HS-27A (cell line): Measurements from ENCODE around the gene TBL1XR1.

Experiments
- DNase-seq: peaks from one replicate; pipeline ENCODE4 v3.0.0-alpha.2; 2012; ENCODE audit warnings: low read depth, missing footprints

Gene TBL1XR1

DNA sequence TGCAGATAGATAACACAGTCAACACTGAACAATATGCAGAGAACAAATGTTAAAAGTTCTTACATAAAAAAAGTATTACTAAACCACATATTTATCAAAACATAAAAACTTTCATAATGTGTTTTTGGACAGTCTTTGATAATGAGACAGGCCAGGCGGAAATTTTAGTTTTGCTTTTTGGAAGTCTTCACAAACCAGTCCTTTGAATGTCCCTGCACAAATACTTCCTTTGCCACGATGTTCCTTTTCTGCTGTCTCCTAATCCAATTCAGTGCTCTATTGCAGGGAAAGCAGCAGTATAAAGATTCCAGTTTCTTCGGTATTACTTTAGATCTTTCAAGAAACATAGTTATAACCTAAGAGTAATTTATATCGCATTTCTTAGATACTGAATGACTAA, 135.9 kb downstream of the TBL1XR1 start:
- DNase-seq: no peak

DNA sequence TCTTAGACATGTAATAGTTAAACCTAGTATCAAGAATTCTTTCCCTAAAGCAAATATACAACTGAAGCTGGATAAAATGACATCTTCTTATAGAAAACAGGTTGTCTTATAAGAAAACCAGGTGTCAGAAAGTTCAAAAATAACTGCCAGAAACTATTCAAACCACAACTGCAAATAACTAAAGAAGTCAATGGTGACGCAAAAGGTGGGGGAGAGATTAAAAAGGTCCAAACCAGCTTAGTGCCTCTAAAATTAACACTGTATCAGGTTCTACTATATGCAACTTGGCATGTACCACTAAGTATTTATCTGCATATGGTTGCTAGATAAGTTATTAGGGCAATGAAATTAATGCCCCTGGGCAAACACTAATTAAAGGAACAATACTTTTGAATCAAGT, 136.8 kb downstream of the TBL1XR1 start:
- no peak for DNase-seq

DNA sequence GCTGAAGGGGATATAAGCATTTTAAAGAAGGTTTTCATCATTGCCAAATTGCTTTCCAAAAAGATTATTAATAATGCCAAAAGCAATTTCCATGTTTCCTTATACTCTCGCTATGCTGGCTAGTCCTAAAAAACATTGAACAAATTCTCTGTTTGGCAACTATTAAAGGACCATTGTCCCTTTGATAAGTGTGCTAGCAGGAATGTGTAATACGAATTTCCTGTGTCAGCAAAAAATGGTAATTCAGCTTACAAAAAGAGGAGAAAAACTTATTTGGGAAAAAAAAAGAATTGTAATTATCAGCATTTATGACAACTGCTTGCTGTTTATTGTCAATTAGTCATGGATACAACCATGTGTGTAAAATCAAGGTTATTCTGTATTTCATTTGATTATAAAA, 138.6 kb downstream of the TBL1XR1 start:
- no peak for DNase-seq

DNA sequence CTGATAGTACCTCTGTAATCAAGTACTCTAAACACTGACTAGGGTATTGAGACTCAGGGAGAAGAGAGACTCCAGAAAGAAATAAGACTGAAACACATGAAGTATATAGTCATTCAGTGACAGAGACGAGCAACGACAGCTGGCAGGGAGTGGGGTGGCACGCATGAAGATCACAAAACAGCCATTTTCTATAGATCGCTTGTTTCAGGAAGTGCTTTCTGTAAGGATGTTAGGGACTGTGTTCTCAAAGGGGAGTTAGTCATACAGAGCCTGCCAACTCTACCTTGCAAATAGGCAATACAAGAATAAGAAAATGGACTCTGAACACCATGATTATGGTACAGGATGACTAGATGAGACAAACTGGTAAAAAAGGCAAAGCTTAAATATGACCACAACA, 139.5 kb downstream of the TBL1XR1 start:
- DNase-seq: no peak

DNA sequence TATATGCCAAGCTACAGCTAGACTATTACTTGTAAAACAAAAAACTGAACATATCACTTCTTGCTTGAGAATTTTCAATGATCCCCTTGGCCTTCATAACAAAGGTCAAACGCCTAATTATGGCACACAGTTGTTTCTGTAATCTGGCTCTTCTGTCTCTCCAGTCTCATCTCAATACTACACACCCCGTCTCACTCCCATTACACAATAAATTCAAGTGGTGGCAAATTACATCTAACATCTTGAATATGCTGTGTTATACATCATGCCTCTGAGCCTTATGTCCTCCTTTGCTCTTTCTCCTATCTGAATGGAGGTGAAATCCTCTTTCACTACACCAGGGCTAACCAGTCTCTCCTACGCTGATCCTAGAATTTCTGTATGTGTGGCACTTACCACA, 140.4 kb downstream of the TBL1XR1 start:
- no peak for DNase-seq

DNA sequence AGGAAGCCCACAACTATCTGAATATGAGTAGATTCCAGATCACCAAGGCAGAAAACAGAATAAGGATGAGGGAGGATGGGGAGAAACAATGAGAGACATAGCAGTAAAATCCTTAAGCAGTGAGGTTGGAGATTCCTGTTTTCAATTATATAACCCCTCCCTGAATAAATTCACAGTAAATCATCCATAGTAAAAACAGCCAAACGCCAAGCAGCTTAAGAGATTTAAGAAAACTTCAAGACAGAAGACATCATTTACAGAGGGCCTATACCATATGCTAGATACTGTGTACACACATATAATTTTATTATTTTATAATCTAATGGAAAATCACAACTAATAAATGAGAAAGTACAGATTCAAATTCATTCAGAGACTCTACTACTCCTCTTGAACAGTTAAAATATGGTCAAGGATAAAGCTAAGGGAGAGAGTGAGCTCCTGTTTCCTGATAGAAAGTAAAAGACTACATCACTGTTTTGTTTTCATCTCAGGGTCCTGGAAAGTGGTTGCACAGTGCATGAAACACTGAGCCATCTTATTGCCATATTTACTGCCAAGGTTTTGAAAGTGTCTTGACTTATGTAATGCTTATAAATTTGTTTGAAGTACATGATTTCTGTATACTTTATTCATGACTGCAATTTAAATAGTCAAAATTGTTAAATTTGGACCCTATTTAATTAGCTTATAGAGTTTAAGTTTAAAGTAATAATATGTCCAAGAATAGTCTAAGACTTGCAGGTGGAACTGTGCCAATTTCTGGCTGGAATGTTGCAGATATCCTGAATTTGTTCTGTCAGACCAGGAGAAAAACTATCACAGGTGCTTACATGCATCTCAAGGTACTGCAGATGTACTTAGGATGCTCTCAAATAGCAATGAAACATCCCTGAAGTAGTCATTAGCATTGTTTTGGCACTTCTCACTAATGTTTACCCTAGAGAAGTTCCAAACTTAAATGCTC, 141.4 kb downstream of the TBL1XR1 start:
- DNase-seq: no peak

DNA sequence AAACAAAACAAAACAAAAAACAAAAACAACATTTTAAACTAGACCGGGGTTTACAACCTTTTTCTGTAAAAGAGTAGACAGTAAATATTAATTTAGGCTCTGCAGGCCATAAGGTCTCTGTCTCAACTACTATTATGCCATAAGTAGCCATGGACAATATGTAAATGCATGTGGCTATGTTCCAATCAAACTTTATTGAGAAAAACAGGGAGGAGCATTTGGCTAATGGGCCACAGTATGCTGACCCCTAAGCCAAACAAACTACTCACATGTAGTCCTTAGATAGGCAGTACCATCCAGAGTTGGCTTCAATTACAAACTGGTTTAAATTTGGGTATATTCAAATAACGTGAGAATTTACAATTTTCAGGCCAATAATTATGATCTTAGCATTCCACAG, 144.2 kb downstream of the TBL1XR1 start:
- no peak for DNase-seq

DNA sequence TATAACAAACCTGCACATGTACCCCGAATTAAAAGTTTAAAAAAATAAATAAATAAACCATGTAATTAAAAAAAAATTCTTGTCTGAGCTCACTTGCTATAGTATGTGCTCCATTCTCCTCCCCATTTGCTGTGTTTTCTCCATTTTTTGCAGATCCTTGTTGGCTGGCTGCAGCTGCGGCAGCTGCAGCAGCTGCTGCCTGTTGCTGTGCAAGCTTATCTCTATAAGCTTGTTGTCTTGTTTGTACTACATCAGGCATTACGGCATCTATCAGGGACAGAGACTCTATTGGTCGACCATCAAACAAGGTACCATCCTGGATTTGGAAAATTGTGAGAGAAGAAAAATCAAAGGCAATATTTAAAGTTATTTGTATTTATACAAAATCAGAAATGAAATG, 145.9 kb downstream of the TBL1XR1 start:
- no peak for DNase-seq

DNA sequence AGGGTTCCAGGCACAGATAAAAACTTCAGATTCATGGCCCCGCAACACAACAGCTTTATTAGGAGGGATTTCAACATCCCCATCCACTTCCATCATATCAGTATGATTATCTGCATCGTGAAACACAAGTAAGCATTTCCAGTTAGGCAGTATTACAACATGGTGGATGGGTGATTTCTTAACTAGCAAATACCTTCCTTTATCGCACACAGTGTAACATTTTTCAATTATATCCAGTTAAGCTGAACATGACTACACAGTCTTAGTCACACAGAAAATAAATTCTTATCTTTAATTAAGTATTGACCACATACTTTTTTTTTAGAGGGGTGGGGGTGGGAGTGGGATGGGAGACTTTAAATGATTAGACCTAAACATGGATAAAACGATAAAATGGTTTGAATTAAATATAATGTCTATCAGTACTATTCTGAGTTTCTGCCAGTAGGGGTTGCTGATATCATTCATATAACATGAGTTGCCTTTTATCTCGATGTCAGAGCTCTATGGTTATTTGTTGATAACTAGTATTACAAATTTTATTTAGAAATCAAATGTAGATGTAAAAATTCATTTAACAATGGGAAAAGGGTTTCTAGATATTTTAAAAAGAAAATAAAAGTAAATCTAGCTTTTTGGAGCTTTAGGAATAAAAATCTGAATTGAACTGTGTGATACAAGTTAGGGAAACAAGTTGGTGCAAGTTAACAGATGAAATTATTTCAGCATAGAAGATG, 146.6 kb downstream of the TBL1XR1 start:
- peak; percentile 14 for DNase-seq

DNA sequence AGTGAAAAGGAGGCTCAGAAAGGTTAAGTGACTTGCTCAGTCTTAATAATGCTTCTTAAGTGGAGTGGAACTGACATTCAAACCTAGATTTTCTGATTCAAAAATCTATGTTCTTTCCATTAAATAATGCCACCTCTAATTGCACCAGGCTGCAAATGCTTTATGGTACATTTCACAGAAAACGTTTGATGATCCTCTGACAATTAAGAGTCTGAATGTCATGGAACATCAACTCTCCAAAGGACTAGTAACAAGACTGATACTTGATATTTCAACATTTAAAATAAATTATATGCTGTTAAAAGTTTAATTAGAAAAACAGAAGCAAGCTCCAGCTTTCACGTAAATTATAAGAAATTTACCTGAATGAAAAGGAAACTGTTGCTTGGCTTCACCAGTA, 151.5 kb downstream of the TBL1XR1 start:
- DNase-seq: no peak

DNA sequence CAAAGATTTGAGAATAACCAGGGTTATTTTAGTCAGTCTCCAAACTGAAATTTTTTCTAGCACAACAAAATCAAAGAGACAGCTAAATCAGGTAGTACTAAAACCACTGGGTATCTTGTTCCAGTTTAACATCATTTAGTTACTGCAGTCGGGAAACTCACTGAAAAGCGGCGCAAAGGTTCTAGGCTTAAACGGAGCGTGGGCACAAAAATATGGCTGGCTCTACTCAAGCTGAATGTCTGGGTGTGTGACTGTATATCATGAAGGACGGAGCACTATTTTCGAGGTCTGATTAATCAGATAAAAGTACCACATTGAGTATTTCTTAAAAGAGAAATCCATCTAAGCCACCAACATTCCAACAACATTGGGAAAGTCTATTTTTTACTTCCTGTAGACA, 152.1 kb downstream of the TBL1XR1 start:
- no peak for DNase-seq

DNA sequence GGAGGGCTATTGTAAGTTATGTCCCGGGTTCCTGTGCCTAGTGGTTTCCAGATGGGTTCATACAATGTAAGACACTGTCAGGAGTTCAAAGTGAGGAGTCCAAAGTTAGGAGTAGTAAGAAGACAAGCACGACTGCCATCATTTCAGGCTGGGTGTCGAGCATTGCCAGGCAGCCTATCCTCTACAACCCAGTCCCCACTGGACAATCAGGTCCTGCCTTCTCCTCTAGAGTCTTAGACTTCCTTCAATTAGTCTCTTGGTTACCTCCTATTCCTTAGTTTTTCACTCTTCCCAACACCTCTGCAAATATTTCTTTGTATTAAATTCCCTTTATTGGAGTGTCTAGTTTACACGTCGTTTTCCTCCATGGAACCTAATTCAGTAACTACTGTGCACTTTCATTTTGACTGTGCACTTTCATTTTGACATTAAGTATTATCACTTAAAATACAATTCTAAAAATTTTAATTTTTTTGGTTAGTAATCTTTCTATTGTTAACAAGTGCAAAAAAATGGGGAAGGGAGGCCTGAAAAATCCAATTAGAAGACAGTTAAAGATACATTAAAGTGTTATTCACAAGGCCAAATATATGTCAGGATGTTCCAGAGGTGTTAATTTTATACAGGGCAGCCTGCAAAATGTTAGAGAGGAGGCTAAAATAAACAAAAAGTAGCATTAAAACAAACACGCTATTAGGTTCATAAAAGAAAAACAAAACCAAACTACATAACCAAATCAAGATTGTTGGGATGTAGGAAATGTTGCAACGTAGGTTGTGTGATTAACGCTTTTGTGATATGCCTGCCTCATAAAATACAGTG, 155.3 kb downstream of the TBL1XR1 start:
- no peak for DNase-seq

DNA sequence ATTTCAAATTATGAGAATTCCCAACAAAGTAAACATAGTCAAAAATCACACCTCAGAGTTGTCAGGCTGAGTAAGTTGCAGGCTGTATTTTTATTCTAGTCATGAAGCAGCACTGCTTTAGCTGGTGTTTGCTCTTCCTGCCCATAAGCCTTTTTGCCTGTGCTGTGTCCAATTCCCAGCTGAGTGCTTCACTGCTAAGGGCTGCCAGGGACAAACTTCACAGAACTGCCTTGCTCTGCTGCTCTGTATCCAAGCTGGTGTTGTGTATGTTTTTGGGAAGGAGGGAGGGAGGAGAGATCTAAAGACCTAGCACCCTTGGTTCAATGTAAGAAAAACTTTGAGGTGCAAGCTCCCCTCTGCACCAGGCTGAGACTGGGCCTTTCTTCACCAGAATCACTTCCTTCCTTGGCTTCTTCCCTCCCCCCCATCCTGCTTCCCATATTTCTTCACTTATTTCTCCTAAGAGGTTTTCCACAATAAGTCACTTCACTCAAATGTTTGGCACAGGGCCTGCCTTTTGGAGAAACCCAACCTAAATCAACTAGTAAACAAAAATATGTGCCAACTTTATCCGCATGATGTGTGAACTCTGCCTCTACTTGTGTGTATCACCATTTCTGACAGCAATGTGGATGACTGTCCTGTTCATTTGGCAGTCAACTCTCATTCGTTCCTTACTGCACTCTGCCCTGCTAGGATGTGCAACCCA, 156.1 kb downstream of the TBL1XR1 start:
- no peak for DNase-seq

DNA sequence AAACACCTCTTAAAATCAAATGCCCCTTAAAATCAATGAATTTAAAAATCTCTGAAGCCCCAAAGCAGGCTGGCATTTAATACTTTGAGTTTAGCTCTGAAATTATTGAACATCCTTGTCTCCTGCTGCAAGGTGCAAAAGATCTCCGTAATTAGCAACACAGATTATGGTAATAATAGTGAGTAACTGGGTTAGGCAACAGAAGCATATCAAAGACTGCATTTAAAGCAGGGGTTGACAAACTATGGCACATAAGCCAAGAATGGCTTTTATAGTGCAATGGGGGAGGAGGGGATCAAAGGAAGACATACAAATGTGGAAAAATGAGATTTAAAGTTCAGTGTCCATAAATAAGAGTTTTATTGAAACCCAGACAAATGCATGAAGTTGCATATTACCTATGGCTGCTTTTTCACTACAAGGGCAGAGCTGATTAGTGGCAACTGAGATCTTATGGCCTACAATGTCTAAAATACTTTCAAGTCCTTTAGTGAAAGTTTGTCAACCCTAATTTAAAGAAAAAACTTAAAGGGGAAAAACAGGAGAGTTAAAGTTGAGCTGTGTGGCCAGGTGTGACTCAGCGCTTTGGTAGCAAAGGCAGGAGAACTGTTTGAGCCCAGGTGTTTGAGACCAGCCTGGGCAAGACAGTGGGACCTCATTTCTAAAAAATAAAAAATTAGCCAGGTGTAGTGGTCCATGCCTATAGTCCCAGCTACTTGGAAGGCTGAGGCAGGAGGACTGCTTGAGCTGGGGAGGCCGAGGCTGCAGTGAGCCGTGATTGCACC, 157.6 kb downstream of the TBL1XR1 start:
- DNase-seq: no peak

DNA sequence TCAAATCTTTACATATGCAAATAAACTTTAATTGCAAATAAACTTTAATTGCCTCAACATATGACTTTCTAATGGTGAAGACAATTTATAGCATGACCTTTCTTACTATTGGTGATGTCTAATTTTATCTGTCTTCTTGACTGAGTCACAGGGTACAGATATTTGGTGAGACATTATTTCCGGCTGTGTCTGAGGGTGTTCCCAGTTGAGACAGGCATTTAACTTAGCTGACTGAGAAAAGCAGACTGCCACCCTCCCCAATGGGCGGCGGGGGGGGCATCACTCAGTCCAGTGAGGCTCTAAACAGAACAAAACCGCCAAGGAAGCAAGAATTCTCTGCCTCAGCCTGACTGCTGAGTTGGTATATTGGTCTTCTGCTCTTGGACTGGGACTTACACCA, 160.0 kb downstream of the TBL1XR1 start:
- DNase-seq: no peak

DNA sequence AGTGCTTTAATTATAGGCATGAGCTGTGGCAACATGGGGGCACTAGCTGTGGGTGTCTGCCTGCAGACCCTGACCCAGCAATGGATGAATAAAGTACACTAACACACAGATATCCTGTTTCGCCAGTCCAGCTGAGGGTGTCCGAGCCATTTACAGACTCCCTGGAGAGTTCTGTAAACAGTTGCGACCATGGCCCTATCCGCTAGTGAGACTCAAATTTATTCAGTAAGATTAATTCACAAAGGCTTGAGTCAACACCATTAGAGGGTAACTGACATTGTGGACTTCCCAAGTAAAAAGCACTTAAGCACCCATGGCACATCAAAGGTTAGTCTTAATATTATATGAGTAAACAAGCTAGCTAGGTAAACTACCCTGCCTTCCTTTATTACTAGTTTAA, 161.6 kb downstream of the TBL1XR1 start:
- DNase-seq: no peak

DNA sequence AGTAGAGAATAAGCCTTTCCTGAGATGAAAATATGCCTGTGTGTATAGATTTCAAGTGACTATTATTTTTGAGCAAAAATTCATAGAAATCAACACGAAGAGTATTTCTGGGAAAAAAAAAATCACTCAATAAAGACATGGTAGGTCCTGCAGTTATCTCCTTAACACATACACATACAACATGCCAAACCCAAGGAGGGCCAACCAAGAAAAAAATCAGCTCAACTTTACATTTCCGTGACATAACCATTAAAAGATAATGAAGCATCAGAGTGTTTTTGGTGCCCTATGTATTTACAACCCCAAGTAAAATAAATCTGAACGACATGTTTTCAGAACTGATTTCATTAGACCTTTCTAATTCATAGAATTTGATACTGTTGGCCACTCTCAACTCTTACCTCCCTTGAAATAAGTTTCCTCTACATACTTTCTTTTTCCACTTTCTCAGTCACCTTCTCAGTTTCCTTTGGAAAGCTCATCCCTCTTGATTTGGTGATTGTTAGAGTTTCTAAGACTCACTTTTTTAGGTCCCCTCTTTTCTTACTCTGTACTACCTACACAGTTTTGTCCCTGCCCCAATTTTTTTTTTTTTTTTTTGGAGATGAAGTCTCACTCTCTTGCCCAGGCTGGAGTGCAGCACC, 162.3 kb downstream of the TBL1XR1 start:
- no peak for DNase-seq

DNA sequence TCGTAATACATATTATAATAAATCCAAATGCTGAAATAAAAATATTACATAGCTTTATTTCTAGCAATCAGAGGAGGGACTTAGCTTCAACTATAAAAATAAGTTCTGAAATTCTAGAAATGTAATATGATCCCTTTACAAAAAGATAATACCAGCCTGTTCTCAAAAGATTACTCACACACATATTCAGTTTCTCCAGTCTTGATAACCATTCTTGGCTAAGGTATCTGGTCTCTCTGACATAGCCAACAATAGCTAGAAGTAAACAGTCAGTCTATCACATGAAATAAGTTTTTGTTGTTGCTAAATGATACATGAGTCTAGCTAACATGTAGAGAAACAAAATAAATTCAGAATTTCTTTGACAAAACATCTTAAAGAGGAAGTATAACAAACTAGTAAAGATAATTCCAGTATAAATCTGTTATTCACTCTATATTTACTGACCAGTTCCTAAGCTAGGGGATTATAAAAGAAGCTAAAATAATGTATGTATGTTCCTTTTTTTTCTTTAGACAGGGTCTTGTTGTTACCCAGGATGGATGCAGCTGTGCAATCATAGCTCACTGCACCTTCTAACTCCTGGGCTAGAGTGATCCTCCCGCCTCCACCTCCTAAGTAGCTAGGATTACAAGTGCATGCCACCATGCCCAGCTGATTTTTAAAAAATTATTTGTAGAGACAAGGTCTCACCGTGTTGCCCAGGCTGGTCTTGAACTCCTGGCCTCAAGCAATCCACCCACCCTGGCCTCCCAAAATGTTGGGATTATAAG, 170.6 kb downstream of the TBL1XR1 start:
- no peak for DNase-seq

DNA sequence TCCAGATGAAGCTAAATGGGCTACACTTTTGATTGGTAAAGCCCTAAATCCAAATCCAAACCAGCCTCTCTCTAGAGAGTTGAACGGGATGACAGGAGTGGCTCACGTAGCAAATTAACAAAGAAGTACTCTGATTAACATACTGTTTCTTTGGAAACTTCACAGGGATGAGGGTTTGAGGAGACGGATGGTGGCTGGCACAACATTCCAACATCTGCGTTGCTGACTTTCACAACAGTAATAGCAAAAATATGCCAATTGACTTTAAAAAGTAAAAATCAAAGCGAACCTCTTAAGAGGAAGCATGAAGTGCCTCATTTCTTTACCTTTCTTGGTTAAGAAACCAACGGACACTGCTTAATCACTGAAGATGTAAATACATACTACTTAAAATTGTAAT, 181.4 kb downstream of the TBL1XR1 start:
- DNase-seq: no peak
